Adrenal gland (tissue), 5 donors: ENCODE results near the gene AUH.

Experiments
- CTCF ChIP-seq, 6 experiments: fragments of 450-650 bp in 4 of 6; fragments of 200-600 bp in 2 of 6; sonication (generic) in 1 of 6; IDR thresholded peaks; 1 replicate in 5 of 6; 2 replicates in 1 of 6; pipeline versions ENCODE4 v1.5.1 to v1.8.0; 2016 to 2021; ENCODE audit warnings: antibody characterized with exemption in 6 of 6, mild to moderate bottlenecking in 2 of 6, moderate library complexity in 1 of 6
- POLR2A ChIP-seq, 2 donors: fragments of 450-650 bp; IDR thresholded peaks; one replicate each; pipeline ENCODE4 v1.6.1; 2017; ENCODE audit warnings: antibody characterized with exemption in 2 of 2, mild to moderate bottlenecking in 2 of 2, moderate library complexity in 1 of 2
- donor health status: DM: no; HTN: no; CAD: no.

- TF ChIP-seq CTCF (IDR thresholded peaks at IDR 0.05) (no peak), POLR2A (IDR thresholded peaks at IDR 0.05) (no peak)
Measured at GRCh38 chr9:91346644-91347043, 15.1 kb downstream of the AUH start.
